Naive thymus-derived CD8-positive, alpha-beta T cell (primary cell): ENCODE results near the gene STPG3. TPM values are rescaled to one million over a fixed set of nuclear protein-coding genes. Genes with fewer than 3 reads are reported as not detected.

ENCODE experiments used
- ATAC-seq, 2 donors: fragments of 150-1000 bp; cut with Tn5 transposase in 1 of 2; sonication (Bioruptor Pico), chemical (Tn5 transposase) in 1 of 2; 1 replicate in 1 of 2; 2 replicates in 1 of 2; pipeline ENCODE4 v1.10.0; 2021; ENCODE audit warnings: mild to moderate bottlenecking in 2 of 2, moderate library complexity in 2 of 2
- POLR2A ChIA-PET: fragments of 350-600 bp; sonication (Branson Sonifier 250); formaldehyde crosslinking; loops from one replicate; lab custom pipeline; 2021; ENCODE audit warnings: antibody characterized with exemption; lab: Charles Lee
- DNase-seq, 10 donors: peaks; one replicate each; pipeline versions ENCODE4 v3.0.0 to v3.0.0-alpha.2; 2020 to 2022
- H3K27ac Mint-ChIP-seq, 10 donors: one replicate each; pipeline ENCODE4 v1.8.0; 2020 to 2022; ENCODE audit warnings: mild to moderate bottlenecking in 10 of 10, mixed read lengths in 10 of 10, moderate library complexity in 4 of 10, inconsistent platforms in 1 of 10
- H3K27me3 Mint-ChIP-seq, 5 donors: one replicate each; pipeline ENCODE4 v1.8.0; 2021 to 2022; ENCODE audit warnings: mixed read lengths in 5 of 5
- H3K36me3 Mint-ChIP-seq, 3 donors: one replicate each; pipeline ENCODE4 v1.8.0; 2020 to 2022; ENCODE audit warnings: mixed read lengths in 3 of 3, mild to moderate bottlenecking in 2 of 3, inconsistent platforms in 1 of 3
- H3K4me1 Mint-ChIP-seq, 4 donors: one replicate each; pipeline ENCODE4 v1.8.0; 2021 to 2022; ENCODE audit warnings: mixed read lengths in 4 of 4
- H3K4me3 Mint-ChIP-seq, 10 donors: one replicate each; pipeline ENCODE4 v1.8.0; 2020 to 2022; ENCODE audit warnings: mild to moderate bottlenecking in 10 of 10, mixed read lengths in 10 of 10, moderate library complexity in 6 of 10, inconsistent platforms in 1 of 10
- H3K9me3 Mint-ChIP-seq, 9 donors: one replicate each; pipeline ENCODE4 v1.8.0; 2020 to 2022; ENCODE audit warnings: mixed read lengths in 9 of 9, mild to moderate bottlenecking in 3 of 9, inconsistent platforms in 1 of 9, moderate library complexity in 1 of 9
- polyA plus RNA-seq, 3 donors: library from polyadenylated mRNA; unstranded; fragments of 300-500 nt; fragmentation: Illumina TruSeq; gene quantifications; one replicate each; pipeline ENCODE4 v1.2.3, GENCODE V29; 2021
- total RNA-seq, 8 experiments: library from RNA in 2 of 8; stranded (reverse) in 2 of 8; gene quantifications; one replicate each; pipeline ENCODE4 v1.2.3 and lab custom pipeline; 2021 to 2026

The STPG3 gene
- total and polyA plus RNA-seq, 5 experiments from 2014 or later, result not detected

DNA sequence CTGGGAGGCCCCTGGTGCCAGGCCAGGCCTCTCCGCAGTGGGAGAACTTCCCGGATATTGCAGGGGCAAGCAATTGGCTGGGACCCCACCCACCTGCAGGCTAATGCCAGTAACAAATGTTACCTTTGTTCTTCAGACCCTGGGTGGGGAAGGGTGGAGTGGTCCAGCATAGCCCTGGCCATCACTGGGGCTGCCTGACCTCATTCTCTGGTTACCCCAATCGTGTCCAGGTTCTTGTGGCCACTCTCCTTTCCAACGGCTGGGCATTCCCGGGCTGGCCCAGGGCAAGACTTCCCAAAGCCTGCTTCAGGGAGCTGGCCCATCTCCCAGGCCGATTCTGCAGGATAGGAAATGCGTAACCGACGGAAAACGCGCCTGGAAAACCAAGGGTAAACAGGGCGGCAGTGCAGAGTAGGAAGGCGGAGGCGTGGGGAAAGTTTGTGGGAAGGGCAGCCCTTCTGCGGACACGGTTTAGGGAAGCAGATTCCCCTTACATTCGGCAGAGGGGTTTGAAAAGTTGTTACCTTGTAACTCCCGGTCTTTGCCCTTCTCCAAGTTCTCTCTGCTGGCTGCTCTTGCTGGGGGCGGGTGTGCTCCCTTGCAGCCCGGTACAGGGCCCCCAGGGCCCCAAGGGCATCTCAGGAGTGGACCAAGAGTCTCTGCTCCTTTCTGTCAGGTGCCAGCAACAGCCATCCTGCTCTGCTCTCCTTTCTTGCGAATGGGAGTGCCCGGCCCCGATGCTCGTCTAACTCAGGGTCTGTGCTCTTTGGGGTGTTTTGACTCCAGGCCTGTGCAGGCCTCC, 47.5 kb downstream of the STPG3 start:
- no peak for ATAC-seq
- Mint-ChIP-seq H3K27ac (no peak overlapping the region), H3K4me3 (no peak overlapping the region), H3K27me3 (peaks cover 9 to 47% (median 21%) of the 10 kb centered on the region in 5 donors), H3K9me3 (peaks cover 0 to 4% (median 0%) of the 10 kb centered on the region in 9 donors), H3K36me3 (peaks cover 0 to 2% (median 0%) of the 10 kb centered on the region in 3 donors), H3K4me1 (peaks cover 4 to 21% (median 20%) of the 10 kb centered on the region in 4 donors)
- no peak for DNase-seq
- POLR2A ChIA-PET, result no interaction called here

DNA sequence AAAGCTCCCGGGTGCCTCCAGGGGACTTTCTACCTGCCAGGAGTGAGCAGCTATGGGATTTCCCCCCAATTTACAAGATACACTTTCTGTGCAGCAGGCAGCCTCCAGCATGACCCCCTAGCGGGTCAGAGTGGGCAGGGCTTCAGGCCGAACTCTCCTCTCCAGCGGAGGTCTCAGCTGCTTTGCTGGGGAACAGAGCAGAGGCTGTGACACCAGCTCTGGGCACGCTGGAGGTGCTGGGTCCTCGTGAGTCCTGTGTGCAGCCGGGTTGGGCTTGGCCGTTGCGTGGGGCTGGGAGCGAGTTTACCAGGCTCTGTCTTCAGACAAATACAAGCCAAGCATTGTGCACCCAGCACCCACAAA, 48.1 kb downstream of the STPG3 start:
- Mint-ChIP-seq H3K36me3 (peaks cover 0 to 2% (median 0%) of the 10 kb centered on the region in 3 donors), H3K27me3 (peaks cover 9 to 42% (median 18%) of the 10 kb centered on the region in 5 donors), H3K4me3 (no peak overlapping the region), H3K27ac (no peak overlapping the region), H3K9me3 (peaks cover 0 to 2% (median 0%) of the 10 kb centered on the region in 9 donors), H3K4me1 (peaks cover 4 to 22% (median 21%) of the 10 kb centered on the region in 4 donors)
- POLR2A ChIA-PET, result no interaction called here
- ATAC-seq (no peak), DNase-seq (no peak)

DNA sequence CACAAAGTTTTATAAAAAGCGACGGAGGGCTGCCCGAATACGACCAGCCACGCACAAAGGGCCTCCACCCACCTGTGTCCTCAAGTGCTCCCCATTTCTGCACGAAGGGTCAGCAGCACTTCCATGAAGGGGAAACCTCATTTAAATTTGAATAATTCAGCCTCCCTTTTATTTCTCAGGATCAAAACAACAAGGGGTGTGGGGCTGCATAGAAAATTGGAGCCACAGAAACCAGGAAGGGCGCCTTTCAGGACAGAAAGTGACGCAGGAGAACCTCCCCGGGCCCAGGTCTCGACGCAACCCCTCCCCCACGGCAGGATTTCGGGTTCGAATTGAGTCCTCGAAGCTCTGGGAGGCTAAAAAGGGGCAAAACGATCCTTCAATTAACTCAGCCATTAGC, 48.9 kb downstream of the STPG3 start:
- peaks cover 0 to 2% (median 0%) of the 10 kb centered on the region in 9 donors for H3K9me3 Mint-ChIP-seq
- H3K4me1 Mint-ChIP-seq, result peaks cover 4 to 22% (median 18%) of the 10 kb centered on the region in 4 donors
- DNase-seq, result no peak
- no peak for ATAC-seq
- POLR2A ChIA-PET, result interaction anchor here (0.9 kb wide), 1 partner anchor 142 kb away, joined by 5 read pairs; the partner anchor contains the start of gene ENTPD8
- H3K27ac Mint-ChIP-seq, result peak overlapping the region in 2 of 10 donors; percentile 12 to 14
- H3K36me3 Mint-ChIP-seq, result peaks cover 0 to 2% (median 0%) of the 10 kb centered on the region in 3 donors
- H3K27me3 Mint-ChIP-seq, result peaks cover 6 to 36% (median 14%) of the 10 kb centered on the region in 5 donors
- peak overlapping the region in 6 of 10 donors; percentile 33 to 65 (median 56) for H3K4me3 Mint-ChIP-seq

DNA sequence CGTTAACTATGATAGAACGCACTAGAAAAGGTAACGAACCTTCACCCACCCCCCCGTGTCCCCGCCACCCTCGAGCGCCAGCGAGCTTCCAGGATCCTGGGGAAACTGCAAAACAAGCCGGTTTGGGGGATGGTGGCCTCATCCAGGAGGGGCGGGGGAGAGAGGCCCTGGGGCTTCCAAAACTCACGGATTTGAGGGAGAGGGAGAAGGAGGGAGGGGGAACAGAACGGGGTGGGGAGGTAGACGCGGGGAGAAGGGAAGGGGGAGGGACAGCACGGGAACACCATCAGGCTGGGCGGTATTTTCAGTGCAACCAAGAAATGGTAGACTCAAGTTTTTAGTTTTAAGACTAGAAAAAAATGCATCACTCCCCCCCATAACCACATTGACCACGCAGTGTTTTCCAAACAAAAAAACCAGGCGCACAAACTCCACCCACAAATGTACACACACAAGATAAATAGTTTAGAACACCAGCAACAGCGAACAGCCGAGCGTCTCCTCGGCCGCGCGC, 49.5 kb downstream of the STPG3 start:
- no peak for ATAC-seq

DNA sequence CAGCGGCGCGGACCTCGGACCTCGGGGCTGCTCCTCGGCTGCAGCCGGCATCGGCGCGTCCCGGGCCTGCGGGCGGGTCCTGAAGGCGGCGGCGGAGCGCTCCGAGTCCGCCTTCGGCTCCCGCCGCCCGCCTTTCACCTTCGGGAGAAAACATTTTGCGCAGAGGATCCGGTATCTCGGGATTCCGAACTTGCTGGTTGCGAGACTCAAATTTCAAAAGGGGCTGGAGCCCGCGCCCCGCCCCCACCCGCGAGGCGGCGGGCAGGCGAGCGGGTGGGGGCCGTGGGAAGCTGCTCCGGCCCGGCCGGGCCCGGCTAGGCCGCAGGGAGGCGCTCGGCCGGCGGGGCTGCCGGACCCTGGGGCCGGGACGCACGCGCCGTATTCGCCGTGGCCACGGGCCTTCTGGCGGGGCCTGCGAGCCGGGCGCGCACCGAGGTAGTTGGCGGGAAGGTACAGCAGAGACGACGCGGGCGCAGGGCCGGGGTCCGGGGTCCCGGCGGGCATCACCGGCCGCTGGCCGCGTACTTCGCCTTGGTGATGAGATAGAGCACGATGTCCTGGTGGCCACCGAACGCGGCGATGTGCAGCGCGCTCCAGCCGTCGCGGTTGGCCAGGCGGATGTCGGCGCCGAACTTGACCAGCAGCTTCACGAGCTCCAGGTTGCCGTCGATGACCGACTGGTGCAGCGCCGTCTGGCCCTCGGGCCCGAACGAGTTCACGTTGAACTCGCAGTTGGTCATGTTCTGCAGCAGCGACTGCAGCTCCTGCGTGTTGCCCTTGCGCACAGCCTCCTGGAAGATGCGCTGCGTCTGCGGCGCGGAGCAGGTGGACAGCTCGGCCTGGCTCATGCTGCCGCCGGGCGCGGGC, 50.2 kb downstream of the STPG3 start:
- H3K9me3 Mint-ChIP-seq, result peaks cover 0 to 2% (median 0%) of the 10 kb centered on the region in 9 donors
- ATAC-seq (peak in 1 of 2 donors; percentile 19), DNase-seq (peak in 2 of 10 donors; percentile 1 to 16)
- POLR2A ChIA-PET, result interaction anchor here (0.7 to 2.0 kb wide), 8 partner anchors 20 to 215 kb away, joined by 3 to 9 read pairs (median 4); partner anchors contain the start of genes ENTPD8, EXD3, MAN1B1 and NELFB
- H3K4me1 Mint-ChIP-seq, result peaks cover 4 to 27% (median 23%) of the 10 kb centered on the region in 4 donors
- H3K4me3 Mint-ChIP-seq, result peak overlapping the region; percentile 60 to 86 (median 76)
- peaks cover 0 to 2% (median 0%) of the 10 kb centered on the region in 3 donors for H3K36me3 Mint-ChIP-seq
- H3K27ac Mint-ChIP-seq, result no peak overlapping the region
- H3K27me3 Mint-ChIP-seq, result peaks cover 6 to 32% (median 14%) of the 10 kb centered on the region in 5 donors

More for the DNA sequence above, 49.5 kb downstream of the STPG3 start:
- H3K36me3 Mint-ChIP-seq, result peaks cover 0 to 2% (median 0%) of the 10 kb centered on the region in 3 donors
- H3K9me3 Mint-ChIP-seq, result peaks cover 0 to 2% (median 0%) of the 10 kb centered on the region in 9 donors
- POLR2A ChIA-PET, result interaction anchor here (0.9 to 1.1 kb wide), 2 partner anchors 60 to 141 kb away, joined by 4 to 5 read pairs; partner anchors contain the start of gene ENTPD8
- no peak for DNase-seq
- peaks cover 4 to 27% (median 22%) of the 10 kb centered on the region in 4 donors for H3K4me1 Mint-ChIP-seq
- H3K4me3 Mint-ChIP-seq, result peak overlapping the region; percentile 53 to 88 (median 84)
- H3K27ac Mint-ChIP-seq, result peak overlapping the region in 2 of 10 donors; percentile 65 to 80
- peaks cover 6 to 35% (median 14%) of the 10 kb centered on the region in 5 donors for H3K27me3 Mint-ChIP-seq

DNA sequence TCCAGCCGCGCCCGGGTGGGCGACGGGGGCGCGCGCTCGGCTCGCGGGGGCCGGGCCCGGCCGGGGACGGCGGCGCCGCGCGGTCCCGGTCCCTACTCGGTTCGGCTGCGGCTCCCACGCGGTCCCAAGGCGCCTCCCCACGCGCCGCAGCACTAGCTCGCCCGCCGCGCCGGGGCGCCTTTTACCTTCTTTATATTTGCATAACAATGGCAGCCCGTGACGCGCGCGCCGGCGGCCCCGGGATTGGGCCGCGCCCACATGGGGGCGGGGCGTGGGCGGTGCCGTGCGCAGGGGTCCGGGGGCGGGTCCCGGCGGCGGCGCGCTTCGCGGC, 51.0 kb downstream of the STPG3 start, which contains the start of gene NRARP:
NRARP (minus strand) TSS at position 154 of the 331 bp plus-strand sequence. CDS start 343 bp downstream, outside the sequence.
- POLR2A ChIA-PET, result interaction anchor here (0.7 to 2.0 kb wide), 10 partner anchors 9 to 216 kb away, joined by 3 to 9 read pairs (median 3); partner anchors contain the start of genes EXD3, MAN1B1, NELFB and NOXA1
- no peaks in the 10 kb centered on the region for H3K9me3 Mint-ChIP-seq
- no peak within 1 kb of the TSS for H3K27ac Mint-ChIP-seq
- DNase-seq (peak; percentile 83 to 96 (median 91)), ATAC-seq (peak; percentile 87 to 90)
- no peaks in the 10 kb centered on the region for H3K36me3 Mint-ChIP-seq
- H3K4me1 Mint-ChIP-seq, result peaks cover 2 to 27% (median 18%) of the 10 kb centered on the region in 4 donors
- peak within 1 kb of the TSS; percentile 59 to 86 (median 67) for H3K4me3 Mint-ChIP-seq
- peaks cover under 1 to 24% (median 9%) of the 10 kb centered on the region in 5 donors for H3K27me3 Mint-ChIP-seq

DNA sequence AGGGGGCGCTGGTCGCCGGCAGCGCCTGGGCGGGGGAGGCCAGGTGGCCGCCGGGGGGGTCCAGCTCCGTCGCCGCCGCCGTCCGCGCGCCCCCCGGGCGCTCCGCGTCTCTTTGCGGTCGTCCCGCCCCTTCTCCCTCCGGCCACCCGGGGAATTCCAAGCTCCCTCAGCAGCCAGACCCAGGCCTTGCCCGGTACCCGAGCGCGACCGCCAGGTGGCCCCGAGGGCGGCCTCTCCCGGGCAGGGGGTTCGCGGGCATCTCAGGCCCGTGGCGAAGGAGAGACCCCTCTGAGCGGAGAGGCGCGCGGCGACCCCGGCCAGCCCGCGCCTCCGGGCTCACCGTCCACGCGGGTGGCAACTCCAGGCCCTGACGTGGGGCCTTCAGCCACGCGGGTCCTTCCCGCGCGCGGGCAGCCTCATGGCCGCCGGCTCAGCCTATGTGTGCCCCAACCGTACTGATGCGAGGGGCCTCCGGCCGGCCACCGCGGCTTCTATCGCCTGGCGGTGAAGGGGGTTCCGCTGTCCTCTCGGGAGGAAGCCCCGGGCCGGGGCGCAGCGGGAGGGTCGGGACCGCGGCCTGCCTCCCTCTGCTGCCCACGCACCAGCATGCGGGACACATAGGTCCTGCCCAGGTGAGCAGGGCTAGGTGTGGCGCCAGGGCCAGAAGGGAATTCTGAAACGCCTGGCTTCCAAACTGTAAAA, 51.5 kb downstream of the STPG3 start:
- Mint-ChIP-seq H3K36me3 (no peaks in the 10 kb centered on the region), H3K27me3 (peaks cover 0 to 20% (median 6%) of the 10 kb centered on the region in 5 donors), H3K4me1 (peaks cover 5 to 27% (median 20%) of the 10 kb centered on the region in 4 donors), H3K4me3 (peak overlapping the region in 4 of 10 donors; percentile 27 to 70 (median 39)), H3K9me3 (no peaks in the 10 kb centered on the region), H3K27ac (no peak overlapping the region)
- no peak for DNase-seq
- peak; percentile 36 to 51 for ATAC-seq
- POLR2A ChIA-PET, result interaction anchor here (0.7 to 2.0 kb wide), 9 partner anchors 9 to 216 kb away, joined by 3 to 9 read pairs (median 3); partner anchors contain the start of genes EXD3, MAN1B1, NELFB and NOXA1

Other genes with a start within 250 kb of the STPG3 start
- gene ABCA2, start 223.0 kb upstream of the STPG3 start, total RNA-seq, result 10 to 100 TPM; 37.0 to 41.5 TPM
- 1 to 10 TPM; 3.9 to 9.4 (median 4.7) TPM for gene ABCA2, start 223.0 kb upstream of the STPG3 start, polyA plus RNA-seq
- gene FUT7, start 219.2 kb upstream of the STPG3 start, total RNA-seq, result under 1 TPM in 1 of 2 experiments, not detected in 1; 0.13 TPM
- 1 to 10 TPM; 1.2 to 1.6 (median 1.6) TPM for gene FUT7, start 219.2 kb upstream of the STPG3 start, polyA plus RNA-seq
- 1 to 10 TPM; 2.8 to 4.3 TPM for gene NPDC1, start 205.1 kb upstream of the STPG3 start, total RNA-seq
- 1 to 10 TPM; 2.1 to 9.3 (median 4.2) TPM for gene NPDC1, start 205.1 kb upstream of the STPG3 start, polyA plus RNA-seq
- gene ENTPD2, start 197.2 kb upstream of the STPG3 start, total RNA-seq, result not detected
- gene ENTPD2, start 197.2 kb upstream of the STPG3 start, polyA plus RNA-seq, result not detected
- under 1 TPM; 0.27 to 0.44 TPM for gene SAPCD2, start 180.7 kb upstream of the STPG3 start, total RNA-seq
- gene SAPCD2, start 180.7 kb upstream of the STPG3 start, polyA plus RNA-seq, result under 1 TPM in 2 of 3 donors, not detected in 1; 0.23 to 0.27 TPM
- gene UAP1L1, start 173.8 kb upstream of the STPG3 start, total RNA-seq, result 10 to 100 TPM; 25.2 to 28.7 TPM
- 1 to 10 TPM; 2.3 to 7.8 (median 2.8) TPM for gene UAP1L1, start 173.8 kb upstream of the STPG3 start, polyA plus RNA-seq
- gene MAN1B1, start 164.3 kb upstream of the STPG3 start, total RNA-seq, result 10 to 100 TPM; 66.9 to 73.2 TPM
- gene MAN1B1, start 164.3 kb upstream of the STPG3 start, polyA plus RNA-seq, result 10 to 100 TPM; 30.6 to 46.6 (median 38.3) TPM
- 100 to 1,000 TPM; 278 to 298 TPM for gene DPP7, start 136.6 kb upstream of the STPG3 start, total RNA-seq
- gene DPP7, start 136.6 kb upstream of the STPG3 start, polyA plus RNA-seq, result 100 to 1,000 TPM in 2 of 3 donors, 10 to 100 TPM in 1; 98.7 to 126 (median 121) TPM
- not detected for gene GRIN1, start 112.1 kb upstream of the STPG3 start, total RNA-seq
- gene GRIN1, start 112.1 kb upstream of the STPG3 start, polyA plus RNA-seq, result not detected
- gene LRRC26, start 81.2 kb upstream of the STPG3 start, total RNA-seq, result not detected
- not detected for gene LRRC26, start 81.2 kb upstream of the STPG3 start, polyA plus RNA-seq
- not detected for gene TMEM210, start 79.2 kb upstream of the STPG3 start, total RNA-seq
- not detected for gene TMEM210, start 79.2 kb upstream of the STPG3 start, polyA plus RNA-seq
- gene ANAPC2, start 62.7 kb upstream of the STPG3 start, total RNA-seq, result 100 to 1,000 TPM; 143 to 146 TPM
- 1 to 10 TPM; 3.4 to 5.9 (median 4.3) TPM for gene ANAPC2, start 62.7 kb upstream of the STPG3 start, polyA plus RNA-seq
- 10 to 100 TPM; 39.2 to 43.4 TPM for gene SSNA1, start 62.6 kb upstream of the STPG3 start, total RNA-seq
- 100 to 1,000 TPM in 2 of 3 donors, 10 to 100 TPM in 1; 97.8 to 123 (median 119) TPM for gene SSNA1, start 62.6 kb upstream of the STPG3 start, polyA plus RNA-seq
- gene TPRN, start 50.5 kb upstream of the STPG3 start, total RNA-seq, result 10 to 100 TPM; 10.1 TPM
- under 1 TPM; 0.15 to 0.42 (median 0.39) TPM for gene TPRN, start 50.5 kb upstream of the STPG3 start, polyA plus RNA-seq
- gene TMEM203, start 45.6 kb upstream of the STPG3 start, total RNA-seq, result 10 to 100 TPM; 42.7 to 43.0 TPM
- 100 to 1,000 TPM; 128 to 163 (median 155) TPM for gene TMEM203, start 45.6 kb upstream of the STPG3 start, polyA plus RNA-seq
- 10 to 100 TPM; 35.0 to 39.8 TPM for gene NDOR1, start 45.6 kb upstream of the STPG3 start, total RNA-seq
- 1 to 10 TPM; 2.4 to 9.5 (median 5.7) TPM for gene NDOR1, start 45.6 kb upstream of the STPG3 start, polyA plus RNA-seq
- gene RNF208, start 29.0 kb upstream of the STPG3 start, total RNA-seq, result 1 to 10 TPM in 1 of 2 experiments, under 1 TPM in 1; 0.91 to 1.7 TPM
- gene RNF208, start 29.0 kb upstream of the STPG3 start, polyA plus RNA-seq, result not detected
- under 1 TPM; 0.30 to 0.47 TPM for gene CYSRT1, start 26.1 kb upstream of the STPG3 start, total RNA-seq
- not detected for gene CYSRT1, start 26.1 kb upstream of the STPG3 start, polyA plus RNA-seq
- under 1 TPM in 1 of 2 experiments, not detected in 1; 0.21 TPM for gene RNF224, start 23.8 kb upstream of the STPG3 start, total RNA-seq
- not detected for gene RNF224, start 23.8 kb upstream of the STPG3 start, polyA plus RNA-seq
- not detected for gene SLC34A3, start 20.4 kb upstream of the STPG3 start, total RNA-seq
- not detected for gene SLC34A3, start 20.4 kb upstream of the STPG3 start, polyA plus RNA-seq
- gene TUBB4B, start 10.0 kb upstream of the STPG3 start, total RNA-seq, result 10 to 100 TPM; 60.2 TPM
- gene TUBB4B, start 10.0 kb upstream of the STPG3 start, polyA plus RNA-seq, result 10 to 100 TPM; 10.8 to 23.4 (median 22.5) TPM
- 10 to 100 TPM; 42.4 to 45.9 TPM for gene NELFB, start 4.0 kb downstream of the STPG3 start, total RNA-seq
- gene NELFB, start 4.0 kb downstream of the STPG3 start, polyA plus RNA-seq, result 10 to 100 TPM; 20.4 to 29.7 (median 25.0) TPM
- 1 to 10 TPM in 1 of 2 experiments, under 1 TPM in 1; 0.91 to 1.4 TPM for gene TOR4A, start 26.4 kb downstream of the STPG3 start, total RNA-seq
- under 1 TPM in 2 of 3 donors, not detected in 1; 0.12 to 0.15 TPM for gene TOR4A, start 26.4 kb downstream of the STPG3 start, polyA plus RNA-seq
- 1 to 10 TPM; 2.4 to 2.5 TPM for gene NRARP, start 51.0 kb downstream of the STPG3 start, total RNA-seq
- gene NRARP, start 51.0 kb downstream of the STPG3 start, polyA plus RNA-seq, result not detected
- 10 to 100 TPM; 26.4 to 28.3 TPM for gene EXD3, start 171.9 kb downstream of the STPG3 start, total RNA-seq
- 1 to 10 TPM; 2.6 to 4.3 (median 3.9) TPM for gene EXD3, start 171.9 kb downstream of the STPG3 start, polyA plus RNA-seq
- 1 to 10 TPM; 4.1 to 4.5 TPM for gene NOXA1, start 172.1 kb downstream of the STPG3 start, total RNA-seq
- 1 to 10 TPM in 2 of 3 donors, under 1 TPM in 1; 0.75 to 1.1 (median 1.1) TPM for gene NOXA1, start 172.1 kb downstream of the STPG3 start, polyA plus RNA-seq
- gene ENTPD8, start 190.1 kb downstream of the STPG3 start, total RNA-seq, result not detected
- gene ENTPD8, start 190.1 kb downstream of the STPG3 start, polyA plus RNA-seq, result not detected
- 10 to 100 TPM; 19.1 to 19.3 TPM for gene NSMF, start 208.0 kb downstream of the STPG3 start, total RNA-seq
- 10 to 100 TPM in 1 of 3 donors, 1 to 10 TPM in 2; 7.7 to 14.7 (median 8.2) TPM for gene NSMF, start 208.0 kb downstream of the STPG3 start, polyA plus RNA-seq